C4-2B (cell line): ENCODE data around the gene HBE1.
"Not testable (repeated sequence)": the region's sequence is repeated elsewhere in the genome, so short reads cannot be mapped to it uniquely, and the experiment has no call there.

Experiments used
- H3K27ac ChIP-seq: fragments of 450-650 bp; 2 replicates; pipeline ENCODE4 v1.5.1; 2017
- CTCF ChIP-seq: fragments of 450-650 bp; conservative IDR thresholded peaks from 2 replicates; pipeline ENCODE4 v1.5.1; 2017; ENCODE audit warnings: mild to moderate bottlenecking
- ZFX ChIP-seq: fragments of 450-650 bp; IDR thresholded peaks from 2 replicates; pipeline ENCODE4 v1.6.1; 2017

HBE1 gene

GRCh38 chr11:5269715-5270147, at the start of gene HBE1:
TSS of gene HBE1 (minus strand) at chr11:5269945. CDS start at chr11:5269890, 55 bp downstream.
- TF ChIP-seq ZFX: no peak
- TF ChIP-seq CTCF: no peak
- H3K27ac ChIP-seq: no peak within 1 kb of the TSS

- peak; percentile 17 for TF ChIP-seq CTCF
- no peak for TF ChIP-seq ZFX
- no peak overlapping the region for H3K27ac ChIP-seq
Observed at GRCh38 chr11:5317292-5317691, 47.5 kb upstream of the HBE1 start.

- not testable (repeated sequence) for H3K27ac ChIP-seq
Observed at GRCh38 chr11:5313326-5314023, 43.7 kb upstream of the HBE1 start.

- no peak overlapping the region for H3K27ac ChIP-seq
- TF ChIP-seq ZFX (no peak), CTCF (no peak)
Observed at GRCh38 chr11:5310423-5310822, 40.7 kb upstream of the HBE1 start.

- TF ChIP-seq ZFX (no peak), CTCF (no peak)
Observed at GRCh38 chr11:5307256-5308019, 37.7 kb upstream of the HBE1 start.

GRCh38 chr11:5304046-5304445, 34.3 kb upstream of the HBE1 start:
- no peak for TF ChIP-seq ZFX
- no peak for TF ChIP-seq CTCF
- H3K27ac ChIP-seq: no peak overlapping the region

More at GRCh38 chr11:5307256-5308019, 37.7 kb upstream of the HBE1 start:
- H3K27ac ChIP-seq: no peak overlapping the region

GRCh38 chr11:5303626-5304025, 33.9 kb upstream of the HBE1 start:
- TF ChIP-seq CTCF: no peak
- no peak for TF ChIP-seq ZFX
- H3K27ac ChIP-seq: no peak overlapping the region

GRCh38 chr11:5301846-5302245, 32.1 kb upstream of the HBE1 start, which contains the start of gene OR51B4:
TSS of gene OR51B4 (minus strand) at chr11:5301946. CDS start at chr11:5301946, 0 bp downstream.
- no peak for TF ChIP-seq CTCF
- no peak for TF ChIP-seq ZFX
- no peak within 1 kb of the TSS for H3K27ac ChIP-seq
